Measurements from ENCODE around the gene RARRES2. TPM values are rescaled to one million over a fixed set of nuclear protein-coding genes. Genes with fewer than 3 reads are reported as not detected.

Gene RARRES2
- total RNA-seq, 1 experiment from 2014 or later, result 2.1 TPM

DNA sequence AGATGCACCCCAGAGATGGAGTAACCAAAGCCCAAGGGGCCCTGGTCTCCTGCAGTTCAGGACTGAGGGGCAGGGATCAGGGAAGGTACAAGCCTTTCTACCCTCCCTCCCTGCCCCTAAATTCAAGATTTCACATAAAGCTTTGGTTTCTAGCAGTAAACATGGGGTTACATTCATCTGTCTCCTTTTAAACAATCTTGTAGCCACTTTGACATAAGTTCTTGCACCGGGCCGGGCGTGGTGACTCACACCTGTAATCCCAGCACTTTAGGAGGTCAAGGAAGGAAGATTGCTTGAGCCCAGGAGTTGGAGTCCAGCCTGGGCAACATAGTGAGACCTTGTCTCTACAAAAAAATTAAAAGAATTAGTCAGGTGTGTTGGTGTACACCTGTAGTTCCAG, 14.1 kb downstream of the RARRES2 start:
- no peak for TF ChIP-seq SIN3A (IDR thresholded peaks at IDR 0.05; ENCODE audit: low read depth)
- TF ChIP-seq, protein P1, sequence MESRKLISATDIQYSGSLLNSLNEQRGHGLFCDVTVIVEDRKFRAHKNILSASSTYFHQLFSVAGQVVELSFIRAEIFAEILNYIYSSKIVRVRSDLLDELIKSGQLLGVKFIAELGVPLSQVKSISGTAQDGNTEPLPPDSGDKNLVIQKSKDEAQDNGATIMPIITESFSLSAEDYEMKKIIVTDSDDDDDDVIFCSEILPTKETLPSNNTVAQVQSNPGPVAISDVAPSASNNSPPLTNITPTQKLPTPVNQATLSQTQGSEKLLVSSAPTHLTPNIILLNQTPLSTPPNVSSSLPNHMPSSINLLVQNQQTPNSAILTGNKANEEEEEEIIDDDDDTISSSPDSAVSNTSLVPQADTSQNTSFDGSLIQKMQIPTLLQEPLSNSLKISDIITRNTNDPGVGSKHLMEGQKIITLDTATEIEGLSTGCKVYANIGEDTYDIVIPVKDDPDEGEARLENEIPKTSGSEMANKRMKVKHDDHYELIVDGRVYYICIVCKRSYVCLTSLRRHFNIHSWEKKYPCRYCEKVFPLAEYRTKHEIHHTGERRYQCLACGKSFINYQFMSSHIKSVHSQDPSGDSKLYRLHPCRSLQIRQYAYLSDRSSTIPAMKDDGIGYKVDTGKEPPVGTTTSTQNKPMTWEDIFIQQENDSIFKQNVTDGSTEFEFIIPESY (IDR thresholded peaks at IDR 0.05; ENCODE audit: extremely low read depth, insufficient replicate concordance, low read length), result no peak
- no peak for TF ChIP-seq CBX3 (IDR thresholded peaks at IDR 0.05; ENCODE audit: low read depth)
- no peak for TF ChIP-seq EZH2 (IDR thresholded peaks at IDR 0.05)
- TF ChIP-seq POLR2A (IDR thresholded peaks at IDR 0.05; ENCODE audit: borderline replicate concordance, extremely low read depth, insufficient read depth, insufficient read length), result no peak
- TF ChIP-seq SRF (IDR thresholded peaks at IDR 0.05; ENCODE audit: low read depth), result no peak
- no peaks in the 10 kb centered on the region for H3K9me2 ChIP-seq (ENCODE audit: insufficient read depth)
- BruUV-seq (replicated peaks), result no TSS peak
- no peak overlapping the region for H2AFZ ChIP-seq (ENCODE audit: low read depth, low read length, poor library complexity, severe bottlenecking)
- no peak overlapping the region for H3K4me2 ChIP-seq (ENCODE audit: low read length)
- peaks cover 12% of the 10 kb centered on the region for H3K79me2 ChIP-seq (ENCODE audit: insufficient read depth, low read length)
- no peak for ATAC-seq
- intact Hi-C loops (cut with micrococcal nuclease), result no loop called here
- H3K4me3 ChIP-seq (replicated peaks in 1 of 2; ENCODE audit: low read depth in 1 of 2, low read length in 2 of 2), result no peak overlapping the region
- H3K9ac ChIP-seq (ENCODE audit: low read length), result no peak overlapping the region
- H4K20me1 ChIP-seq (ENCODE audit: insufficient read depth), result no peaks in the 10 kb centered on the region
- peaks cover 8 to 24% of the 10 kb centered on the region in 2 experiments; a peak in 3 of 4 replicates for H3K4me1 ChIP-seq (ENCODE audit: control insufficient read depth in 1 of 2, insufficient read depth in 2 of 2, low read length in 2 of 2)
- RAD21 ChIA-PET (ENCODE audit: low non-redundant PET in 1 of 2, low total read pairs in 2 of 2, uncharacterized antibody in 2 of 2, unreplicated experiment in 2 of 2), result no interaction called here
- H3K9me3 ChIP-seq (ENCODE audit: control insufficient read depth in 1 of 2, insufficient read depth in 1 of 2, low read depth in 1 of 2, low read length in 2 of 2), result no peaks in the 10 kb centered on the region
- POLR2A ChIA-PET, result no interaction called here
- CTCF ChIA-PET, result no interaction called here
- no peaks in the 10 kb centered on the region for H3K27me3 ChIP-seq (ENCODE audit: insufficient read depth, low read length)
- peaks cover 0 to 3% of the 10 kb centered on the region in 2 experiments; a peak in 1 of 4 replicates for H3K36me3 ChIP-seq (ENCODE audit: control insufficient read depth in 1 of 2, insufficient read depth in 2 of 2, low read length in 2 of 2)
- H3K27ac ChIP-seq (ENCODE audit: low read depth, low read length), result no peak overlapping the region
- DNase-seq (ENCODE audit: low read depth, low spot score), result no peak

DNA sequence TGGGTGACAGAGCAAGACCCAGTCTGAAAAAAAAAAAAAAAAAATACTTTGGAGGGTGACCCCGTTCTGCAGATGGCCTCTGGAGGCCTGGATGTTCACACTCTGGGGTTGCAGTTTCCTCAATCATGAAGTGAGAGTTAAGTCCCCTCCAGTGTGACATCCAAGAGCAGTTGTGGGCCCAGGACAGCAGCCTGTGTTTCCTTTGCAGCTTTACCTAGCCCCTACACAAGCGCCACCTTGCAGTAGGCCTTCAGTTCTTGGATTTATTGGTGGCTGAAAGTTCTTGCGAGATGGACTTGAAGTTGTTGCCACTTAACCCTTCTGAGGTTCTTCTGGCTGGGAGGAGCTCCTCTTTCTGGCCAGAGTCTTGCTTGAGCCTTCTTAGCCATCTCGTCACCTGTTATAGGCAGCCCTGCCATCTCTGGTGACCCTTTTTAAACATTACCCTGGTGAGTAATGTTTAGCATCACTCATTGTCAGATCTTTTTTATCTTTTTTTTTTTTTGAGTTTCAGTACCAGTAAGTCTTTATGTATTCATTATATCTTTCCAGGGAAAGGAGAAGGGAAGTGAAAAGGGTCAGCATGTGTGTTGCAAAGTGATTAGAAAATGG, 14.7 kb downstream of the RARRES2 start:
- BruUV-seq (replicated peaks), result no TSS peak

More for the DNA sequence above, 14.7 kb downstream of the RARRES2 start:
- Histone ChIP-seq H3K79me2 (ENCODE audit: insufficient read depth, low read length) (peaks cover 14% of the 10 kb centered on the region), H3K4me2 (ENCODE audit: low read length) (no peak overlapping the region), H3K9me3 (ENCODE audit: control insufficient read depth in 1 of 2, insufficient read depth in 1 of 2, low read depth in 1 of 2, low read length in 2 of 2) (no peaks in the 10 kb centered on the region), H3K9ac (ENCODE audit: low read length) (no peak overlapping the region), H4K20me1 (ENCODE audit: insufficient read depth) (no peaks in the 10 kb centered on the region), H3K27ac (ENCODE audit: low read depth, low read length) (no peak overlapping the region), H3K4me1 (ENCODE audit: control insufficient read depth in 1 of 2, insufficient read depth in 2 of 2, low read length in 2 of 2) (peaks cover 8 to 29% of the 10 kb centered on the region in 2 experiments; a peak in 3 of 4 replicates), H2AFZ (ENCODE audit: low read depth, low read length, poor library complexity, severe bottlenecking) (no peak overlapping the region), H3K4me3 (replicated peaks in 1 of 2; ENCODE audit: low read depth in 1 of 2, low read length in 2 of 2) (no peak overlapping the region), H3K36me3 (ENCODE audit: control insufficient read depth in 1 of 2, insufficient read depth in 2 of 2, low read length in 2 of 2) (peaks cover 0 to 3% of the 10 kb centered on the region in 2 experiments; a peak in 1 of 4 replicates), H3K27me3 (ENCODE audit: insufficient read depth, low read length) (no peaks in the 10 kb centered on the region), H3K9me2 (ENCODE audit: insufficient read depth) (no peaks in the 10 kb centered on the region)
- ATAC-seq (no peak), DNase-seq (ENCODE audit: low read depth, low spot score) (no peak)
- ChIA-PET CTCF (no interaction called here), RAD21 (ENCODE audit: low non-redundant PET in 1 of 2, low total read pairs in 2 of 2, uncharacterized antibody in 2 of 2, unreplicated experiment in 2 of 2) (no interaction called here), POLR2A (interaction anchor here (0.7 kb wide), 1 partner anchor 26 kb away, joined by 3 read pairs; no protein-coding TSS in a partner anchor)
- intact Hi-C loops (cut with micrococcal nuclease), result no loop called here
- TF ChIP-seq SP1 (IDR thresholded peaks at IDR 0.05; ENCODE audit: low read depth), result no peak
- TF ChIP-seq EZH2 (IDR thresholded peaks at IDR 0.05), result no peak

Data from HCT116 (cell line).